ENCODE data around the gene BHLHE40. TPM values are rescaled to one million over a fixed set of nuclear protein-coding genes. Genes with fewer than 3 reads are reported as not detected.
A peak's percentile ranks its signal among the peaks of the same experiment; 100 is the strongest.

The BHLHE40 gene
- total RNA-seq, 1 donor from 2014 or later: 347 TPM

DNA sequence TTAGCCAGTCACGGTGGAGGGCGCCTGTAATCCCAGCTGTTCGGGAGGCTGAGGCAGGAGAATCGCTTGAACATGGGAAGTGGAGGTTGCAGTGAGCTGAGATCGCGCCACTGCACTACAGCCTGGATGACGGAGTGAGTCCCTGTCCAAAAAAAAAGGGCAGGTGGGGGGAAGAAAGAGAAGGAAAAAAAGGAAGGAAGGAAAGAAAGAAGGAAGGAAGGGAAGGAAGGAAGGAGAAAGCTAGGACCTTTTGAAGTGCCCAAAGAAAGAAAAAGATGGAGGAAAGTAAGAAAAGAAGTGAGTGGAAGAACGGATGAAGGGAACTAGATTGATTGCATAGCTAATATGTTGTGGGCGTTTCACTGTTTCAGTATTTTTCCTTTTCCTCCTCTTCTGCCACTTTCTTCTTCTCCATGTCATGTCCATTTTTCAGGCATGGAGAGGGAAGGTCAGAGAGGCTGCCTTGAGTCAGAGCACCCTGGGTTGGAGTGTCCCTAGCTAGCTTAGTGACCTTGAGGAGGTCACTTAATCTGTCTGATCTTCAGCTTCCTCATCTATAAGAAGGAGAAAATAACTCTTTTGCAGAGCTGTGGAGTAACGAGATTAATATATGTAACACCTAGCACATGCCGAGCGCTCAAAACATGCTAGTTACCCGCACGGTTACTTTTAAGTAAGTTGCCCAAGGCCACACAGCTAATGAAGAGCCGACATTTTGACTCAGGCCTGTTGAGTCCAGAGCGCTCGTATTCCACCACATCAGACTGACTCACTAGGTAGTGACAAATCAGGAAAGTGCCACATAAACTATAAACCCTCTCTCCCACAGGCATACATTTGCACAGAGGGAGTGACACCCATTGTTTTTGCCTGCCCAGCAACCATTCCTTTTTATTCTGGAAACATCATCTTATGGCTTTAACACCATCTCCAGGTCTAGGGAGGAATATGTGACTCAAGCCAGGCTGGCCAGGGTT lies 42.2 kb downstream of the BHLHE40 start:
- intact Hi-C loops (cut with DNase I): no loop called here

DNA sequence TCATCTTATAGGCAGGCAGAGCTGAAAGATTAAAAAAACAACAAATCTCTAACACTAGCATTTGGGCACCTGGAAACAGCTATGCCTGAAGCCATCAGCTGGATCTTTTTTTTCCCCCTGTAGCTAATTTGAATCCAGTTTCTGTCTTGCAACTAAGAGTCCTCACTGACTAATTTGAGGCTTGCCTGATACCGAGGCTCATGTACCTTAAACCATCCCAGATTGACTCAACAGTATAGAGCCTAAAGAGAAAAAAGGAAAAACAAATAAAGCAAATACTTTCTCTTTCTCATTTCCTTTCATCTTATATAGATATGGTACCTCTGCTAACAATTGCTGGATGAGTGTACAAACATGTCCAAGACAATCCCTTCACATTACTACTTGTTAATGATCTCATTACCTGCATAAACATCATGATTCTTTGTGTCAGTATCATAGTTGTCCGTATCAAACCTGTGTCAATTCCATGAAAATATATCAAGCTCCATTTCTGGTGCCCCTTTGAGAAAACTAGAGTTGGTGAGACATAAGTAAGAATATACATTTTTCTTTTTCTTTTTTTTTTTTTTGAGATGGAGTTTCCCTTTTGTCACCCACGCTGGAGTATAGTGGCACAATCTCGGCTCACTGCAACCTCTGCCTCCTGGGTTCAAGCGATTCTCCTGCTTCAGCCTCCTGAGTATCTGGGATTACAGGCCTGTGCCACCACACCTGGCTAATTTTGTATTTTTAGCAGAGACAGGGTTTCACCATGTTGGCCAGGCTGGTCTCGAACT lies 43.1 kb downstream of the BHLHE40 start:
- no peaks in the 10 kb centered on the region for H3K9me3 ChIP-seq
- H3K4me1 ChIP-seq: peaks cover 45% of the 10 kb centered on the region
- DNase-seq (ENCODE audit: extremely low spot score in 2 of 2): no peak
- no peaks in the 10 kb centered on the region for H3K36me3 ChIP-seq
- H3K27ac ChIP-seq: peak overlapping the region; percentile 69
- H3K4me3 ChIP-seq: no peak overlapping the region
- intact Hi-C loops (cut with DNase I): no loop called here
- TF ChIP-seq POLR2AphosphoS5 (IDR thresholded peaks at IDR 0.05; ENCODE audit: insufficient read depth in 1 of 2, low read depth in 1 of 2): no peak
- TF ChIP-seq POLR2A (IDR thresholded peaks at IDR 0.05): no peak
- TF ChIP-seq, protein P1, sequence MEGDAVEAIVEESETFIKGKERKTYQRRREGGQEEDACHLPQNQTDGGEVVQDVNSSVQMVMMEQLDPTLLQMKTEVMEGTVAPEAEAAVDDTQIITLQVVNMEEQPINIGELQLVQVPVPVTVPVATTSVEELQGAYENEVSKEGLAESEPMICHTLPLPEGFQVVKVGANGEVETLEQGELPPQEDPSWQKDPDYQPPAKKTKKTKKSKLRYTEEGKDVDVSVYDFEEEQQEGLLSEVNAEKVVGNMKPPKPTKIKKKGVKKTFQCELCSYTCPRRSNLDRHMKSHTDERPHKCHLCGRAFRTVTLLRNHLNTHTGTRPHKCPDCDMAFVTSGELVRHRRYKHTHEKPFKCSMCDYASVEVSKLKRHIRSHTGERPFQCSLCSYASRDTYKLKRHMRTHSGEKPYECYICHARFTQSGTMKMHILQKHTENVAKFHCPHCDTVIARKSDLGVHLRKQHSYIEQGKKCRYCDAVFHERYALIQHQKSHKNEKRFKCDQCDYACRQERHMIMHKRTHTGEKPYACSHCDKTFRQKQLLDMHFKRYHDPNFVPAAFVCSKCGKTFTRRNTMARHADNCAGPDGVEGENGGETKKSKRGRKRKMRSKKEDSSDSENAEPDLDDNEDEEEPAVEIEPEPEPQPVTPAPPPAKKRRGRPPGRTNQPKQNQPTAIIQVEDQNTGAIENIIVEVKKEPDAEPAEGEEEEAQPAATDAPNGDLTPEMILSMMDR (IDR thresholded peaks at IDR 0.05): no peak
- no peaks in the 10 kb centered on the region for H3K27me3 ChIP-seq

More for the DNA sequence above, 42.2 kb downstream of the BHLHE40 start:
- H3K4me1 ChIP-seq: peaks cover 49% of the 10 kb centered on the region
- no peaks in the 10 kb centered on the region for H3K27me3 ChIP-seq
- H3K4me3 ChIP-seq: no peak overlapping the region
- no peaks in the 10 kb centered on the region for H3K36me3 ChIP-seq
- no peaks in the 10 kb centered on the region for H3K9me3 ChIP-seq
- no peak for DNase-seq (ENCODE audit: extremely low spot score in 2 of 2)
- TF ChIP-seq, protein P1 (IDR thresholded peaks at IDR 0.05): no peak
- TF ChIP-seq POLR2A (IDR thresholded peaks at IDR 0.05) (no peak), POLR2AphosphoS5 (IDR thresholded peaks at IDR 0.05; ENCODE audit: insufficient read depth in 1 of 2, low read depth in 1 of 2) (peak in 1 of 2 donors; percentile 56)
- peak overlapping the region; percentile 78 for H3K27ac ChIP-seq

DNA sequence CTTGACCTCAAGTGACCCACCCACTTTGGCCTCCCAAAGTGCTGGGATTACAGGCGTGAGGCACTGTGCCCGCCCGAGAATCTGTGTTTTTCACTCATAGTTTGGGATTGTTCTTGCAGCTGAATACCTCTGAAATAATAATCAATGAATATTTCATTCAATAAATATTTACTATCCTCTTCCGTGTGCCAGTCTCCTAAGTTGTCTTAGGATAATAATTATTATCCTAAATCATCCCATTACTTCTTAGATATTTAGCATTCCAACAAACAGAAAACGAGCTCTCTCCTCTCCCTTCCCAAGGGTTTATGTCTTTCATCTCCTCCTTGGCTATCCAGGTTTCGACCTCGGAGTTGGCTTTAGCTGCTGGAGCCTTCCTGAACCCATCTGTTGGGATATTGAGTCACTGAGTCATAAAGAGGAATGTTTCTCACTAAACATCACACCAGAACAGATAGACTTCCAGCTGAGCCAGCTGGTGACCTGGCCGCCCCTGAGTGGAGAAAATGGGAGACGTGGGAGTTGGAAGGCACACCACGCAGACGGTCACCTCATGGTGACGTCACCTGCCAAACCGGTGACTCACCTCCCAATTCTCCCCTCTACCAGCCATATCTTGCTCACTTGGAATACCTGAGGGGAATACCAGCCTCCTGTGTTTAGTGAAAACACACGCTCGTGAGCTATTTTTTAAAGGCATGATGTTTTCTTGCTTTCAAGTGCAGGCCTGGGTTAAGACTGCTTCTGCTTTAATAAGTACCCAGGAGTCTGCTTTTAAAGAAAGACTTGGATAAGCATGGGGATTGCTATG lies 43.9 kb downstream of the BHLHE40 start:
- TF ChIP-seq POLR2A (IDR thresholded peaks at IDR 0.05) (no peak), POLR2AphosphoS5 (IDR thresholded peaks at IDR 0.05; ENCODE audit: insufficient read depth in 1 of 2, low read depth in 1 of 2) (peak; percentile 43 to 44)
- TF ChIP-seq, protein P1 (IDR thresholded peaks at IDR 0.05): no peak
- H3K4me1 ChIP-seq: peaks cover 37% of the 10 kb centered on the region
- no peaks in the 10 kb centered on the region for H3K27me3 ChIP-seq
- H3K4me3 ChIP-seq: no peak overlapping the region
- no peaks in the 10 kb centered on the region for H3K9me3 ChIP-seq
- H3K36me3 ChIP-seq: no peaks in the 10 kb centered on the region
- H3K27ac ChIP-seq: peak overlapping the region; percentile 69
- intact Hi-C loops (cut with DNase I): no loop called here
- DNase-seq (ENCODE audit: extremely low spot score in 2 of 2): no peak

DNA sequence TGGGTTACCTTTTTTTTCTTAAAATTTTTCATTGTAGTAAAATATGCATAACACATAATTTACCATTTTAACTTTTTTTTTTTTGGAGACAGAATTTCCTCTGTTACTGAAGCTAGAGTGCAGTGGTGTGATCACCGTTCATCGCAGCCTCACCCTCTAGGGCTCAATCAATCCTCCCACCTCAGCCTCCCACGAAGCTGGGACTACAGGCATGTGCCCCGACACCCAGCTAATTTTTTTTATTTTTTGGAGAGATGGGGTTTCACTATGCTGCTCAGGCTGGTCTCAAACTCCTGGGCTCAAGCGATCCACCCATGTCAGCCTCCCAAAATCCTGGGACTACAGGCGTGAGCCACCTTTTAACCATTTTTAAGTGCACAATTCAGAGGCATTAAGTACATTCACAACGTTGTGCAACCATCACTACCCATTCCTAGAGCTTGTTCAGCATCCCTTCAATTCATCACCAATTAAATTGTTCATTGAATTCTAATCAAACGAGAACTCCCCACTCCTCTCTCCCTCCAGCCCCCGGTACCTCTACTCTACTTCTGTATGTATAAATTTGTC lies 44.6 kb downstream of the BHLHE40 start:
- Histone ChIP-seq H3K36me3 (no peaks in the 10 kb centered on the region), H3K4me3 (no peak overlapping the region), H3K9me3 (no peaks in the 10 kb centered on the region), H3K4me1 (peaks cover 30% of the 10 kb centered on the region), H3K27me3 (no peaks in the 10 kb centered on the region), H3K27ac (peak overlapping the region; percentile 69)
- intact Hi-C loops (cut with DNase I): no loop called here
- no peak for DNase-seq (ENCODE audit: extremely low spot score in 2 of 2)
- TF ChIP-seq, protein P1 (IDR thresholded peaks at IDR 0.05): no peak
- TF ChIP-seq POLR2AphosphoS5 (IDR thresholded peaks at IDR 0.05; ENCODE audit: insufficient read depth in 1 of 2, low read depth in 1 of 2) (no peak), POLR2A (IDR thresholded peaks at IDR 0.05) (no peak)
